Right lung (tissue), 5 donors: ENCODE data around the gene VPS11. TPM values are rescaled to one million over a fixed set of nuclear protein-coding genes. Genes with fewer than 3 reads are reported as not detected.
A peak's percentile ranks its signal among the peaks of the same experiment; 100 is the strongest.

ENCODE experiments used
- DNase-seq, 2 donors: peaks; one replicate each; pipeline ENCODE4 v3.0.0-alpha.2; 2013
- polyA plus RNA-seq, 5 donors: library from polyadenylated mRNA; unstranded; fragments of 120-200 nt; gene quantifications; one replicate each; pipeline versions ENCODE4 v1.2.1 to v1.2.3, GENCODE V29; 2013; ENCODE audit warnings: inconsistent platforms in 1 of 5, low replicate concordance in 1 of 5; ENCODE audit not compliant: insufficient read length in 5 of 5, insufficient read depth in 1 of 5

Gene VPS11
- polyA plus RNA-seq, 5 donors = 49.5 to 61.1 (median 54.0) TPM

DNA sequence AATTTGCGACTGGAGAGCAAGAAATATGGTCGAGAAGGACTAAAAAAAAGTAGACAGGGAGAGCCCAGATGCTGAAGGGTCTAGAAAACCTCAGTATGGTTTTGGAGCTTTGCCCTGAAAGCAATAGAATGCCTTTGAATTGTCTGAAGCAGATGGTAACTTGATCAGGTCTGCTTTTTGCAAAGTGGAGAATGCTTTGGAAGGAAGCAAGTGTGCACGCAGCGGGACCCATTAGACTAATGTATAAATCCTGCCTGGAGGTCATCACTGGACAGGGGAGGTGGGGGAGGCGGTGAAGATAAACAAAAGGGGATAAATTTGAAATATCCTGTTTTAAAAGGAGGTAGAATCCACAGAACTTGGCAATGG, 53.0 kb downstream of the VPS11 start:
- no peak for DNase-seq

DNA sequence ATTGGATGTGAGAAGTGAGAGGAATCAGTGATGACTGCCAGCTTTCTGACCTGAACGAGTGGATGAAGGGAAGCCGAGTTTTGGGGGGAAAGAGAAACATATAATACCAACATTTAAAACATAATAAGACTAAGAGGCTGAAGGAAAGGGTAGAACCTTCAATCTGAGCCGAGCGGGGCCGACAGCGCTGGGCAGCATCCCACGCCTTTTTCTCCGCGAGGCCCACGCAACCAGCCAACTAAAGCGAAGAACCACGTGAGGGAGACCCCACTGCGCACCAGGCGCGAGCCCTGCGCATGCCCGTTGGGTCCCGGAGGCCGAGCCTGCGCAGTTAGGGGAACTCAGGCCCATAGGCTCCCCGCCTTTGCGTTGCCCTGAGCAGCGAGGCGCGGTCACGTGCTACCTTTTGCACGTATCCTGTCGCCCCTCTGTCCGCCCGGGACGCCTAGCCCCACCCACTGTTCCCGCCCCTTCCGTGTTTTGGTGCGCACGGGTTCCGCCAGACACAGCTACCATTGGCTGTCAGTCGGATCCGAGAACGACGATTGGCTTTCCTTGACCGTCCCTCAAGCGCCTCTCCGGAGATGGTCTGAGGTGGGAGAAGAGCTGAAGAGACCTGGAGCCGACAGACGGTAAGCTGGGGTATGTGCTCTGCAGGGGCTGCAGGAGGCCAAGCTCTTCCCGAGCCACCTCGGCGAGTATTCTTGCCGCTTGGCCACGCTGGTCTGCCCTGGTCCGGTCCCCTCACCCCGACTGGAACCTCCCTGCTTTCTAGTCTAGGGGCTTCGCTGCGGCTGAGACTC, 53.6 kb downstream of the VPS11 start, which contains the start of gene HINFP:
HINFP (plus strand) TSS at position 573 of the 803 bp plus-strand sequence. CDS start 5,365 bp downstream, outside the sequence.
- peak; percentile 97 to 99 for DNase-seq

DNA sequence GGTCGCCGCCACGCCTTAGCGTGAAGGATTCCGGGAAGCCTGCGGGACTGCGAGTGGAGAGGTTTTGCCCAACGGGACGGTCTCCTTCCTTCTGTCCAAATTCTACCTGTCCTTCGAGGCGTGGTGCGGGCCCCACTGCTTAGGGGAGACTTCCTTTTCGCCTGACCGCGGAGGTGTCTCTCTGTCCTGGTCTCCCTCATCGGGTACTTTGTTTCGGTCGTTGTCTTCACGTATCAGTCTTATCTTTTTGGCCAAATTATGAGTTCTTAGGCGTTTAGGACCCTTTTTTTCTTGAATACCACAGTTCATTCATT, 54.1 kb downstream of the VPS11 start:
- DNase-seq = no peak

DNA sequence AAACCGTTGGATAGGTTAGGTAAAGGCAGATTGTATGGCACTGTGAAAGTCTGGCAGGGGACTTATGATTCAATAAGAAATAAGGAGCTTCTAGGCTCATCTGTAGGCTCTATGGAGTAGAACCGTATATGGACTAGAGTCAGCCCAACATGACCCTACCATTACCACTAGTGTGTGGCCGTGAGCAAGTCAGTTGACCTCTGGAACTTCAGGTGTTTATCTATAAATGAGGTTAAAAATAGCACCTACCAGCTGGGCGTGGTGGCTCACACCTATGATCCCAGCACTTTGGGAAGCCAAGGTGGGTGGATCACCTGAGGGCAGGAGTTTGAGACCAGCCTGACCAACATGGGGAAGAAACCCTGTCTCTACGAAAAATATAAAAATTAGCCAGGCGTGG, 58.2 kb downstream of the VPS11 start:
- no peak for DNase-seq

DNA sequence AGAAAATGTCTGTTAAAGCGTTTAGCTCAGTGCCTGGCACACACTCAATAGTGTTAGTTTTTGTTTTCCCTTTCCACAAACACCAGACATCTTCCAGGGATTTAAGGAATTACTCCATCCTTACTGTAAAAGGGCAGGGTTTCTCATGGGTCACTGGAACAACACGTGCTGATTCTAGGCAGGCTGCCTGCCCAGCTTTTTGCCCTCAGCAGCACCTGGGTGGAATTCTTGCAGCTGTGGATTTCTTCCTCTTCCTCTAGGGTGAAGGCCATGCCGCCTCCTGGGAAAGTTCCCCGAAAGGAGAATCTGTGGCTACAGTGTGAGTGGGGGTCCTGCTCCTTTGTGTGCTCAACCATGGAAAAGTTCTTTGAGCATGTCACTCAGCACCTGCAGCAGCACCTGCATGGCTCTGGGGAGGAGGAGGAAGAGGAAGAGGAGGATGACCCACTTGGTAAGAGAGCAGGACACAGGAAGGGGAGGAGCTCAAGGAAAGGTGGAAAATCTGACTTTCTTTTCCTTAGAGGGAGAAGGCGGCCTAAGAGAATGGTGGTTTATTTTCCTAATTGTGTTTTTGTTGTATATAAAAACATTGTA, 59.2 kb downstream of the VPS11 start:
- DNase-seq = no peak

DNA sequence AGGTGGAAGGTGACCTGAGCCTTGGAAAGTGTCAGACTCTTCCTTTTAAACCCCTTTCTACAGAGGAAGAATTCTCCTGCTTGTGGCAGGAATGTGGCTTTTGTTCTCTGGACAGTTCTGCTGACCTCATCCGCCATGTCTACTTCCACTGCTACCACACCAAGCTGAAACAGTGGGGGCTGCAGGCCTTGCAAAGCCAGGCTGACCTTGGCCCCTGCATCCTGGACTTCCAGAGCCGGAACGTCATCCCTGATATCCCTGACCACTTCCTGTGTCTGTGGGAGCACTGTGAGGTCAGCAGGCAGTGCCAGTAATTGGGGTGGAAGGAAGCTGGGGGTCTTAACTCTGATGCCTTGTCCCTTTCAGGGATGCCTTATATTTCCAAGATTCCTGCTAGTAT, 63.0 kb downstream of the VPS11 start:
- no peak for DNase-seq

Other genes starting within 250 kb of the VPS11 start
- not detected for gene CXCR5, start 183.9 kb upstream of the VPS11 start, polyA plus RNA-seq
- gene BCL9L, start 141.9 kb upstream of the VPS11 start, polyA plus RNA-seq = 10 to 100 TPM; 27.4 to 65.1 (median 52.0) TPM
- gene UPK2, start 111.5 kb upstream of the VPS11 start, polyA plus RNA-seq = 1 to 10 TPM; 1.9 to 3.8 (median 3.4) TPM
- under 1 TPM in 2 of 5 donors, not detected in 3; 0.10 to 0.27 TPM for gene FOXR1, start 96.1 kb upstream of the VPS11 start, polyA plus RNA-seq
- 10 to 100 TPM; 31.7 to 44.6 (median 38.3) TPM for gene CENATAC, start 69.7 kb upstream of the VPS11 start, polyA plus RNA-seq
- 1,000 to 10,000 TPM; 1,442 to 1,768 (median 1,521) TPM for gene RPS25, start 49.5 kb upstream of the VPS11 start, polyA plus RNA-seq
- 10 to 100 TPM; 67.9 to 96.9 (median 72.4) TPM for gene TRAPPC4, start 49.1 kb upstream of the VPS11 start, polyA plus RNA-seq
- gene SLC37A4, start 36.9 kb upstream of the VPS11 start, polyA plus RNA-seq = 10 to 100 TPM; 23.1 to 30.1 (median 24.3) TPM
- gene HYOU1, start 10.6 kb upstream of the VPS11 start, polyA plus RNA-seq = 10 to 100 TPM; 62.2 to 92.3 (median 70.6) TPM
- gene HMBS, start 17.1 kb downstream of the VPS11 start, polyA plus RNA-seq = 10 to 100 TPM; 21.9 to 33.8 (median 25.8) TPM
- gene DPAGT1, start 34.0 kb downstream of the VPS11 start, polyA plus RNA-seq = 10 to 100 TPM; 45.2 to 54.4 (median 51.1) TPM
- gene C2CD2L, start 39.5 kb downstream of the VPS11 start, polyA plus RNA-seq = 1 to 10 TPM; 6.2 to 9.8 (median 9.0) TPM
- 10 to 100 TPM; 31.5 to 44.4 (median 36.4) TPM for gene HINFP, start 53.8 kb downstream of the VPS11 start, polyA plus RNA-seq
- 1 to 10 TPM; 1.0 to 1.4 (median 1.2) TPM for gene ABCG4, start 81.2 kb downstream of the VPS11 start, polyA plus RNA-seq
- 10 to 100 TPM in 2 of 5 donors, 1 to 10 TPM in 3; 9.5 to 14.4 (median 9.9) TPM for gene NLRX1, start 100.9 kb downstream of the VPS11 start, polyA plus RNA-seq
- gene NHERF4, start 117.7 kb downstream of the VPS11 start, polyA plus RNA-seq = 1 to 10 TPM in 3 of 5 donors, under 1 TPM in 2; 0.38 to 1.3 (median 1.1) TPM
- 10 to 100 TPM; 16.1 to 22.8 (median 20.5) TPM for gene CBL, start 138.5 kb downstream of the VPS11 start, polyA plus RNA-seq
- 100 to 1,000 TPM in 4 of 5 donors, 10 to 100 TPM in 1; 89.3 to 139 (median 108) TPM for gene MCAM, start 249.3 kb downstream of the VPS11 start, polyA plus RNA-seq